ENCODE data around the gene COP1.
"Not testable (repeated sequence)": the region's sequence is repeated elsewhere in the genome, so short reads cannot be mapped to it uniquely, and the experiment has no call there.

Gene COP1

DNA sequence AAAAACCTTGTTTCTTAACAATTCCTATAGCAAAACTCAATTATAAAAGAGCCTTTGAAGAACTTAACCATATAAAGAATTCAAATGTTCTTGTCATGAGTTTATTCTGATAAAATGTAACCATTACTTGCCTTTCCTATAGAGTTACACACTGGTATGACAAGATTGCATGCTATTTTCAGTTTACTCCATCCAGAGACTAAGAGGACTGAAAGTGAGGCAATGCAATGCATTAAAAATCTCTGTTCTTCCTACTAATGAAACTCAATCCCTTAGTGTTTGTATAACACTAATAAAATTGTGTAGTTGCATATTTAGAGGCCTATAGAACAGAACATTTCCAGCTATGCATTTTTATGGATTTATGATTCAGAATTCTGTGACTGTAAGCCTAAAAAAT, 88.1 kb downstream of the COP1 start:
- no peak for DNase-seq

DNA sequence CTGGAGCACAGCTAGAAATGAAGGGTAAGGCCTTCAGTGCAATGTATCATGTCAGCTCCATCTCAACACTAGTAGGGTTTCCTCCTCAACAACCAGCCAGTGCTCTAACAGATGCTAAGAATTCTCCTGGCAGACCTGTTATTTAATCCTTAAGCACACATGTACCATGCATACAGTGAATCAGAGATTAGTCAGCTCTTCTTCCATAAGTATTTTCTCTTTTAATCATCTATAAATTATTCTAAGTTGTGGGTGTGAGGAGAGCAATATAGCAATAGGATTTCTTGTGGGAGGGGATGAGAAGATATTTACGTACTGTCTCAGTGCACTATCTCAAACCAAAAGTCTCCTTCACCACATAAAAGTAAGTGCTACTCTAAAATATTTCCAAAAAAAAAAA, 95.3 kb downstream of the COP1 start:
- no peak for DNase-seq

DNA sequence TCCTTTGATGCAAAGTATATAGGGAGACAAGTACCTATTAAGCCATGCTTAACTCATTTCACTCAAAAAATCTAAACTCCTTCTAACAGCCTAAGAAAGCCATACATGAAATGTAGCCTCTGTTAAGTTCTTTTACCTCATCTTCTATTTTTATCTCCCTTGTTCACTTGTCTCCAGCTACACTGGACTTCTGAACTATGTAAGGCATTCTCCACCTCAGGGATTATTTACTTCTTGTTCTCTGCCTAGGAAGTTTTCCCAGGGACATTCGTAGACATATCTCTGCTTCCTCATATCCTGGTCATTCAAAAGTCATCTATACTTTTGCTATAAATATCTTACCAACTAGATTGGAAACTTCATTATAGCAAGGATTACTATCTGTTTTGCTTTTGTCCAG, 96.9 kb downstream of the COP1 start:
- DNase-seq: no peak

DNA sequence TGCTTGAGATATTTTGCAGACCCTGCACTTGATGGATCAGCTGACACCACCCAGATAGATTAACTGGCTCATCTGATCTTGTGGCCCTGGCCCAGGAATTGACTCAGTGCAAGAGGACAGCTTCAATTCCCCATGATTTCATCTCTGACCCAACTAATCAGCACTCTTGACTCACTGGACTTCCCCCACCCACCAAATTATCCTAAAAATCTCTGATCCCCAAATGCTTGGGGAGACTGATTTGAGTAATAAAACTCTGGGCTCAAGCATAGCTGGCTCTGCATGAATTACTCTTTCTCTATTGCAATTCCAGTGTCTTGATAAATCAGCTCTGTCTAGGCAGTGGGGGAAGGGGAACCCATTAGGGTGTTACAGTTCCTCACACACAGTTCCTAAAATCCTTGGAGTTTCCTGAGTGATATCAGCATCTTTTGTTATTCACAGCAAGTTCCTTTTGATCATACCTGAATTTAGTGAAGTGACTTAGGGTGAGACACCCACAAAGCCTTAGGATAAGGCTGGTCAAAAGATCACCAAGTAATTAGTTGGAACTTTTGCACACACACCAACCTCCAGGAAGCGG, 104.2 kb downstream of the COP1 start:
- no peak for DNase-seq

DNA sequence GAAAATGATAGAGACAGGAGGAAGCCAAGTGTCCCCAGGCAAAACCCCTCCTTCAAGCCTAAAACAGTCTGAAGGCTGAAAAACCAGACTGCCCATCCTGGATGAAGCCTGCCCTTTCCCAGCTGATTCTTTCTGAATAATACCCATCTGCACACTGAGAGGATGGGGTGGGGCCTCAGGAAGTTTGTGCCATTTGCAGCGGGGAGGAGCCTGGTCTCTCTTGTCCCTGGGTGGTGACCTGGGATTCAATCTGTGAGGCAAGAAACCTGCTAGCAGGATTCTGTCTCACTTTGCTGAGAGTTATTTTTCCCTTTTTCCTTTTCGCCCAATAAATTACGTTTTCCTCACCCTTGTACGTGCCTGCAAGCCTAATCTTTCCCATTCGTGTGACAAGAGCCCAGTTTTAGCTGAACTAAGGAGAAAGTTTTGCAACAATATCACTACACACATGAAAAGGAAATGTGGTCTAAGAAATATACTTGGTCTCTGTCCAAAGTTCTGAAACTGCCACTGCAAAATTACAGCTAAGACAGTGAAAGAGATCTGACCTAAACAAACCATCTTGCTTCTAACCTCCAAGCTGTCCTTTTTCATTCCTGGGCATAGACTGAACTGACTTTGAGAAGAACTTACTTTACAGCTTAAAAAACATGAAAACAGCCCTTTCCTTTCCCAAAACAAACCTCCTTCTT, 105.0 kb downstream of the COP1 start:
- DNase-seq: no peak

DNA sequence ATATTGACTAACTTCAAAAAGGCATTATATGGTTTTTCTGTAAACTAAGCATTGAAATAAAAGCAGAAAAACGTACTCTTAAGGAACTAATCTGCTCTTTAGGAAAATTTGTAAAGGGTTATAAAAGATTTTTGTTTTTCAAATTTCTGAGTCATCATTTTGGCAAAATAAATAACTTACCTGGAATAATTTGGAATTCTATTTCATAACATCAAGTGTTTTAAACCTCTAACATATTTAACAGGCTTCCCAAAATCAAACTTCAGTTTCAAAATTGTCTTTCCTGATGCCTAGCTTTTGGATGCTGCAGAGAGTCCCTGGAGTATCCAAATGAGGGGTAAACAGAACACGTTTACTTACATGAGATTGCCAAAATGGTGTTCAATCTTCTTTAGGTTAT, 108.5 kb downstream of the COP1 start:
- no peak for DNase-seq

DNA sequence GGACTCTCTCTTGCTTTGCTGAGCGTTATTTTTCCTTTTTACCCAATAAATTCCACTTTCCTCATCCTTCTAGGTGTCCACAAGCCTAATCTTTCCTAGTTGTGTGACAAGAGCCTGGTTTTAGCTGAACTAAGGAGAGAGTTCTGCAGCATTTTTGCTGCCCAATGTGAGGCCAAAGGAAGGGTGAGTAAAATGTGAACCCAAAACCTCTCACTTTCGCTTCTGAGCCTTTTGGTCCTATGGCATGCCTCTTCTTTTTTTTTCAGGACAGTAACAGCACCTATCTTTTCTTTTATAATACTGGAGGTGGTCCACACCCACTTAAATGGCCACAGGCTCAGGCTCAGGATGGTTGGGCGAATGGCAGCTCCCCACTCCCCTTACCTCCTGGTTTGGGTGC, 111.1 kb downstream of the COP1 start:
- DNase-seq: no peak

DNA sequence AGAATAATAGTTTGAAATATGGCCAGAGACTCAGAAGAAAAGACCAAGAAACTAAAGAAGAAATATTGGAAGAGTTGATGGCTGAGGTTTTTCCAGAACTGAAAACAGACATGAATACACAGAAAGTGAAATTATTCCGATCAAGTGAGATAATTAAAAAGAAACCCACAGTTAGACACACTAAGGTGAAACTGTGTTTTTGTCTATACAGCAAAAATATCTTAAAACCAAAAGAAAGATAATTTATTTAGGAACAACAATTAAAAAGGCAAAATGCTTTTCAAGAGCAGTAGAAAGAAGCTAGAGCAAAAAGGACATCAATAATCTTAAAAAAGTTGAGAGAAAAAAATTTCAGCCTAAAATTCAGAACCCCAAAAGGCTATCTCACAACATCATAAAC, 116.3 kb downstream of the COP1 start:
- no peak for DNase-seq

DNA sequence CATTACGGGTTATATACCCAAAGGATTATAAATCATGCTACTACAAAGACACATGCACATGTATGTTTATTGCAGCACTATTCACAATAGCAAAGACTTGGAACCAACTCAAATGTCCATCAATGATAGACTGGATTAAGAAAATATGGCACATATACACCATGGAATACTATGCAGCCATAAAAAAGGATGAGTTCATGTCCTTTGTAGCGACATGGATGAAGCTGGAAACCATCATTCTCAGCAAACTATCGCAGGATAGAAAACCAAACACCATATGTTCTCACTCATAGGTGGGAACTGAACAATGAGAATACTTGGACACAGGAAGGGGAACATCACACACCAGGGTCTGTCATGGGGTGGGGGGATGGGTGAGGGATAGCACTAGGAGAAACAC, 119.3 kb downstream of the COP1 start:
- not testable (repeated sequence) for DNase-seq

DNA sequence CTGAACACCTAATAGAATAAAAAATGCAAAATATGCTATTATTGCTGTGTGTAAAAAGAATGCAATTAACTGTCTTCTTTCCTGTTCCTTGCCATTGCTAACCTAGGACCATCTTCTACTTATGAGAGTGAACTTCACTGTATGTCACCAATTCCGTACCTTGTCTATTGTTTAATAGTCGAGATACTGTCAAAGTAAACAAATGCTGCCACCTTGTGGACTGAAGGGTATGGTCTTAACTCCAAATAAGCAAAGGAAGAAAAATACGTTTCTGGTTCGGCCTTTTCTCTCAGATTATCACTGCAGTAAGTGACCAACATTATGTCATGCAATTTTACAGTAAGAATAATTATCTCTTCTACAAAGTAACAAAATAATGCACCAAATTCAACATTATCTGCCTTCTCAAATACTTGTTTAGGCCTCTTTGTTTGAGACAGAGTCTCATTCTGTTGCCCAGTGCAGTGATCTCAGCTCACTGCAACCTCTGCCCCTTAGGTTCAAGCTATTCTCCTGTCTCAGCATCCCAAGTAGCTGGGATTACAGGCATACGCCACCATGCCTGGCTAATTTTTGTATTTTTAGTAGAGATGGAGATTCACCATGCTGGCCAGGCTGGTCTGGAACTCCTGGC, 133.4 kb downstream of the COP1 start:
- no peak for DNase-seq

DNA sequence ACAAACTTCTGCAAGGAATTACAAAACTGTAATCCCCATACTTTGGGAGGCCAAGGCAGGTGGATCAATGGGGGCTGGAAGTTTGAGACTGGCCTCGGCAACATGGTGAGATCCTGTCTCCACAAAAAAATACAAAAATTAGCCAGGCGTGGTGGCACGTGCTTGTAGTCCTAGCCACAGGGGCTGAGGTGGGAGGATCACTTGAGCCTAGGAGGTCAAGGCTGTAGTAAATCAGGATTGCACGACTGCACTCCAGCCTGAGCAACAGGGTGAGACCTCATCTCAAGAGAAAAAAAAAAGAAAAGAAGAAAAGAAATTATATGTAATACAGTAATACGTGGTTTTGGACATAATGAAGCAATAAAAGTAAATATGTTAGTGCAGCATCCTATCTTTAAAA, 138.2 kb downstream of the COP1 start:
- no peak for DNase-seq

DNA sequence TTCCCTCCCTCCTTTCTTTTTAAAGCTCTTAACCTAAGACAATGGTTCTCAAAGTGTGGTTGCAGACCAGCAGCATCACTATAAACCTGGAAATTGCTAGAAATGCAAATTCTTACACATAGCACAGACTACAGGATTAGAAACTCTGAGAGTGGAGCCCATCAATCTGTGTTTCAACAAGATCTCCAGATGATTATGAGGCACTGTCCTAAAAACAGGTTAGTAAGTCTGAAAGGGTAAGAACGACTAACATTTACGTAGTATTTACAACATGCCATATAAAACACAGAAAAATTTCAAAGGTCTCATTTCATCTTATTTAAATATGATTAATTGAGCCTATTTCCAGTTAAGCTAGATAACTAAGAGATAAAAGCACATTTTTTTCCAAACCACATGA, 138.8 kb downstream of the COP1 start:
- no peak for DNase-seq

DNA sequence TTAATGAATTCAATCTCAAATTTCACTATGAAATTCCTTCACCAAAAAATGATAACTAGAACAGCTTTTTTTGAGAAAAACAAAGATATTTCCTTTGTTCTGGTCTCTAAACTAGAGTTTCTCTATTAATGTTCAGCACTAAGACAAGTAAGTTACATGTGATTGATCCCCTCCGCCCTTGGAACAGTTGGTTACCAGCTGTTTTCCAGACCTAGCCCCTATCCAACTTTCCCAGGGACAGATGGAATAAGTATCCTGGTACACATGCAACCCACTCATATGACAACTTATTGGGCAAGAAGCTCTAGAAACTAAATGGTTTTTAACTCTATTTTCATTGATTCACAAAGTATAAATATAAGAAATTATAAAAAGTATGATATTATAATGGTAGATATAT, 140.4 kb downstream of the COP1 start:
- DNase-seq: no peak

DNA sequence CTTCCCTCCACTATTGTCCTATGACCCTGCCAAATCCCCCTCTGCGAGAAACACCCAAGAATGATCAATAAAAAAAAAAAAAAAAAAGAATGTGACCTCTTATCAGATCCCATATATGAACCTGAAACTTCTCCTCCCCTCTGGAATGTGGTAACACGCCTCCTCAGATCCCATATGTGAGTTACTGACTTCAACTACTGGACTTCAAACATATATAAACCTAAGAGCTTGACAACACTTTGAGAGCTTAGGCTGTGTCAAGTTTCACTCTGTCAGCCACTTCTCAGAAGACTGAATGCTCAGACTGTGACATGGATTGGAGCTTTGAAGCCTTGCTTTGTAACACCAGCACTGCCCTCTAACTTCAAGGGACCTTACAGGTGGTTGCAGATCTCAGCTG, 148.4 kb downstream of the COP1 start:
- no peak for DNase-seq

DNA sequence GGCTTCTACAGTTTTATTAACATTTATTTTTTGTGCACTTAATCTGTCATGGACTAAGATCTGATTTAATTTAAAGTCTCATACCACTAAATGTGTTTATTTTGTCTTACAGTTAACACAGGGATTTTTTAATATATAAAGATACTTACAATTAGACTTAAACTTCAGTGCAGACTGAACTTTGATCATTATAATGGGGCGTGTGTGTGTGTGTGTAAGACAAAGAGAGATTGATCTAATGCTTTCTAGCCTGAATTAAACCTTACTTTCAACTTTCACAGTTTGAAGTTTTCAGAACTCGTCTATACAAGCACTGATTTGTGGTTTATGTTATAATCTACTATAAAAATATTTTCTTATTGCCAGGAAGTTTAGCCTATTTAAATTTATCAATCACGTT, 150.8 kb downstream of the COP1 start:
- no peak for DNase-seq

DNA sequence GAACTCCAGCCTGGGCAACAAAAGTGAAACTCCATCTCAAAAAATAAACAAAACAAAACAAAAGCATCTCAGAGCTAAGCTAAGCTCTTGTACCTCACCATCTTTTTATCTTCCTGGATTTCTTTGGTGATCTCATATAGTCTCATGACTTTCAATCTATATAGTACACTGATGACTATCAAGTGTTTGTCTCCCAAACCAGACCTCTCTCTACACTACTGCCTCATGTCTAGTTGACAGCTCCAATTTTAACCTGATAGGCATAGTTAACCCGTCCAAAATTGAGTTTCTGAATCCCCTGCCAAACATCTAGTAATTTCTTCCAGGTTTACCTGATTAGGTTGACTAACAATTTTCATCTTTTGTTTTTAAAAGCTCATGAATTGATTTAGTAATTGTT, 151.7 kb downstream of the COP1 start:
- no peak for DNase-seq

DNA sequence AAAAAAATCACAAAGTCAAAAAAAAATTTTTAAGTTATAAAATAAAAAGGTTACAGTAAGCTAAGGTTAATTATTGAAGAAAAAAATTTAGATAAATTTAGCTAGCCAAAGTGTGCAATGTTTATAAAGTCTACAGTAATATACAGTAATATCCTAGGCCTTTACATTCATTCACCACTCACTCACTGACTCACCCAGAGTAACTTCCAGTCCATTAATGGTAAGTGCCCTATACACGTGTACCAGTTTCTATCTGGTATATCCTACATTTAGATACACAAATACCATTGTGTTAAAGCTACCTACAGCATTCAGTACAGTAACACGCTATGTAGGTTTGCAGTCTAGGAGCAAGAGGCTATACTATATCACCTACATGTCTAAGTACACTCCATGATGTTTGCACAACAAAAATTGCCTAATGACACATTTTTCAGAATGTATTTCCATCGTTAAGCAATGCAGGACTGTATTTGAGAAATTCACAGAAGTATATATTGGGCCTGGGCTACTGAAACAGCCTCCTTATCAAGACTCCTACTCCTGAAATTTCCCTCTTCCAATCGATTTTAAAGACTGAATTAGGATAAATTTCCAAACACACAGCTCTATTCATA, 155.1 kb downstream of the COP1 start:
- DNase-seq: no peak

DNA sequence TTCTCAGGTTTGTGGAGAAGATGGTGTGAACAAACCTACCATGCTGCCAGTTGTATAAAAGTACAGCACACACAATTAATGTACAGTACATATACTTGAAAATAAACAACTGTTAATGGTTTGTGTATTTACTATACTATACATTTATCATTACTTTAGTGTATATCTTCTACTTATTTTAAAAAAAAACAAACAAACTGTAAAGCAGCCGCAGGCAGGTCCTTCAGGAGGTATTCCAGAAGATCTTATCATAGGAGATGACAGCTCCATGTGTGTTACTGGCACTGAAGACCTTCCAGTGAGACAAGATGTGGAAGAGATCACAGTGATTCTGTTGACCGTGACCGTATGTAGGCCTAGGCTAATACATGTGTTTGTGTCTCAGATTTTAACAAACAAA, 155.7 kb downstream of the COP1 start:
- no peak for DNase-seq

DNA sequence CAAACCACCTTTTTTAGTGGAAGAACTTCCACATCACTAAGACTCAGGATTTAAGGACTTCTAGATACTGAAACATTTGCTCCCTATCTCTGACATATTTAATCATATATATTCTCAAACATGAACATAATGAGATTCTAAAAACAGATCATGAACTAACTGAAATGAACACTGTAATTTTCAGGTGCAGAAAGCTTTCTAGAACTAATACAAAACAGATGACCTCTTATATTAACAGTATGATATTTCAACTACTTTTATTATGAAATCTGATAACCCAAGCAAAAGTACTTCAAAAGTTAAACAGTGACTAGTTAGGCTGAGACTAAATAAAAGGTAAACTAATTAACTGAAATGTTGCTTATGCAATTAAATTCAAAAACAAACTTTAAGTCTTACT, 157.5 kb downstream of the COP1 start:
- no peak for DNase-seq

DNA sequence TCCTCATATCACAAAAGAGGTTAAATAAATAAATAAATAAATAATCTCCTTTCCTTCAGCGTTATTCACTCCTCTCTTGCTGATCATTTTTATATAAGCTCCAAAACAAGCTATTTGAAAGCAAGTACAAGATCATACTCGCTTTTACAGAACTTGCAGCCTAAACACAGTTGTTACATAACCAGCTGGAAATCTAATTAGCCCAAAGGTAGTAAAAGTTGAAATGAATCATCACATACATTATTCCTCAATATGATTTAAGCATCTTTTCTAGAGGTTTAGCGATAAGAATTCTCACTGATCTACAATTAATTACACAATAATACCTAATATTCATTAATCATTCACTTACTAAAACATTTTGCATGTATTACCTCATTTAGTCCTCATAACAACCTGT, 160.2 kb downstream of the COP1 start:
- no peak for DNase-seq

DNA sequence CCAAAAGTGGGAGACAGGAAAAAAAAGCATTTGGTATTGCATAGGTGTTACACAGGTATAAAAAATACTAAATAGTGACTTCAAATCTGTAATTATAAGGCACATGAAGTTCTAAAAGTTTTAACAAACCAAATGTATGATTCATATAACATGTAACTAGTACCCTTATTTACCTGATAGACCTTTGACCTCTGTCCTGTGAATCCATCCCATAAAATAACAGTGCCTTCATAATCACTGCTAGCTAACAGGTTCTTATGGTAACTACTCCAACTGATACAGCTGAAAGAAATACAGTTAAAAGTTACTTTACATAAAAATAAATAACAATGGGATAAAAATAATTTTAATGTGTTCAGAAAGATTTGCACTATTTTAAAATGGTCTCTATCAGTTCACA, 163.5 kb downstream of the COP1 start:
- DNase-seq: no peak

DNA sequence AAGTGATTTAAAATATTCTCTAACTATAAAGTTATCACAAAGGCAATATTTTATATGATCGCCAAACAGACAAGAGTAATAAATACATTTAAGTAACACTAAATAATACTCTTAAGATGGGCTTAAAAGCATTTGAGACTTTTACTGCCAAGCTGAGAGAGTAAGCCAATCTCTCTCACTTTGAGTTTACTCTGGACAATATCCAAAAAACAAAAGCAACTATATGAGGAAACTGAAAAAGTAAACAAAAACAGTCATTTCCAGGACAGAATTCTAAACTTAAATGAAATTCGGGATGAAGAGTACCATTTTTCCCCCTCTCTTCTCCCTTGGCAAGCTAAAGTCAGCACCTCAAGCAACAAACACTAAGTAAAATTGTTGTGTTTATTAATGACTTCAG, 173.2 kb downstream of the COP1 start:
- no peak for DNase-seq

DNA sequence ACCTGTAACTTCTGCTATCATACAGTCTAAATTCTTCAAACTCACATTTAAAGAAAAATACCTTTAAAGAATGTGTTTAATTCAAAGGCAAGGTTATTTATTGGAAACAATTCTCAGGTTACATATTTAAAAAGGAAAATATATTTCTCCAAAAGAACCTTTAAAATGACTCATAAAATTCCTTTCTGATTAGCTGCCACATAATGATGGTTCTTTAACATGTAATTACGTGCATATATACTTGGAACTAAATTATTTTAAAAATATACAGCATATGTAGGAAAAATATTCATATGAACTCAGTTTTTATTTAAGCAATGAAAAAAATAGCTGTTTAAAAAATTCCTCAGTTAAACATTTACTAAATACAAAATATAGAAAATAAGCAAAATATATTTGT, 173.6 kb downstream of the COP1 start:
- no peak for DNase-seq

DNA sequence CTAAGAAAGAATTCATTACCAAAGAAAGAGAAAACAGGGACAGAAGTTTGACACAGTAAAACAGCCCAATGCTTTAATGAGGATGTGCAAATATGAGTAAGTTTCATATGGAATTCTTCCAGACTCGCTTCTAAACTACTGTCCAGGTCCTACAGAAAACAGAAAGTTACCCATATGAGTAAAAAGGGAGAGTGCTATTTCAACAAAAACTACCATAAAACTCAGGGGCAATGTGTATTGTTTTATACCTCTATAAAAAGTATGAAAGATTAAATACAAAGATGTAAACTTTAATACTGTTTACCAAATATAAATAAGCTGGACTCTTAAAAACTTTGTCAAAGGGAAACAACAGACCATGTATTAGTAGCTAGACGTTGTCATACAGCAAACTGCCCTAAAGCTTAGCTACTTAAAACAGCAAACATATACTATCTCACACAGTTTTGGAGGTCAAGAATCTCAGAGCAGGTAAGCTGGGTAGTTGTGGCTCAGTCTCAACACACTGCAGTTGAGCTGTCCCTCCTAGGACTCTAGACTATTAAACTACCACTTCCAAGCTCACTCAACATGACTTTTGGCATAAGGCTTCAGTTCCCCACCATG, 174.9 kb downstream of the COP1 start:
- DNase-seq: no peak

Data from activated gamma-delta T cell (primary cell).